Keratinocyte (primary cell): ENCODE data around the gene OLFM3. TPM values are rescaled to one million over a fixed set of nuclear protein-coding genes. Genes with fewer than 3 reads are reported as not detected.

Experiments used
- DNase-seq: peaks from one replicate; pipeline ENCODE4 v3.0.0-alpha.2; 2011; ENCODE audit warnings: low read depth, missing footprints, low spot score
- FAIRE-seq: peaks from 2 replicates; lab custom pipeline; 2011; peaks lifted over from hg19 to GRCh38; lab: Jason Lieb, UNC
- H2AFZ ChIP-seq: 2 replicates; pipeline ENCODE4 v1.6.0; 2012; ENCODE audit warnings: low read length, control low read depth, inconsistent platforms; ENCODE audit not compliant: control insufficient read depth
- H3K27ac ChIP-seq: 2 replicates; pipeline ENCODE4 v1.5.1; 2011; ENCODE audit warnings: low read length; ENCODE audit not compliant: control insufficient read depth, insufficient read depth
- H3K27me3 ChIP-seq: 3 replicates; pipeline ENCODE4 v1.6.0; 2011; ENCODE audit warnings: low read length; ENCODE audit not compliant: control insufficient read depth, insufficient read depth; ENCODE audit errors: extremely low read depth
- H3K36me3 ChIP-seq, 2 experiments: 2 replicates in 1 of 2; 3 replicates in 1 of 2; pipeline ENCODE4 v1.5.1; 2011; ENCODE audit warnings: low read length in 2 of 2, mild to moderate bottlenecking in 1 of 2; ENCODE audit not compliant: control insufficient read depth in 2 of 2, insufficient read depth in 2 of 2; ENCODE audit errors: extremely low read depth in 1 of 2
- H3K4me1 ChIP-seq: 3 replicates; pipeline ENCODE4 v1.5.1; 2011; ENCODE audit warnings: low read length; ENCODE audit not compliant: control insufficient read depth, insufficient read depth; ENCODE audit errors: extremely low read depth
- H3K4me2 ChIP-seq: 3 replicates; pipeline ENCODE4 v1.6.0; 2011; ENCODE audit warnings: low read depth, low read length; ENCODE audit not compliant: control insufficient read depth, insufficient read depth; ENCODE audit errors: extremely low read depth
- H3K4me3 ChIP-seq, 3 experiments: fragments of 200-600 bp in 1 of 3; sonication (generic) in 1 of 3; 2 replicates in 2 of 3; 3 replicates in 1 of 3; pipeline ENCODE4 v1.5.1; 2011 to 2016; ENCODE audit warnings: low read length in 3 of 3, mild to moderate bottlenecking in 3 of 3, control low read depth in 2 of 3, inconsistent platforms in 1 of 3, low read depth in 1 of 3, mixed read lengths in 1 of 3, mixed run types in 1 of 3, moderate library complexity in 1 of 3; ENCODE audit not compliant: control insufficient read depth in 2 of 3, insufficient read depth in 2 of 3; ENCODE audit errors: extremely low read depth in 1 of 3
- H3K79me2 ChIP-seq: 2 replicates; pipeline ENCODE4 v1.6.0; 2012; ENCODE audit warnings: low read length; ENCODE audit not compliant: control insufficient read depth, insufficient read depth
- H3K9ac ChIP-seq: 3 replicates; pipeline ENCODE4 v1.6.0; 2011; ENCODE audit warnings: low read length; ENCODE audit not compliant: control insufficient read depth, insufficient read depth; ENCODE audit errors: extremely low read depth
- H3K9me1 ChIP-seq: 3 replicates; pipeline ENCODE4 v1.6.0; 2011; ENCODE audit warnings: low read length; ENCODE audit not compliant: control insufficient read depth, insufficient read depth; ENCODE audit errors: extremely low read depth
- H3K9me3 ChIP-seq: 2 replicates; pipeline ENCODE4 v1.5.1; 2012; ENCODE audit warnings: low read depth, low read length; ENCODE audit not compliant: control insufficient read depth
- H4K20me1 ChIP-seq: 3 replicates; pipeline ENCODE4 v1.6.0; 2011; ENCODE audit warnings: low read length; ENCODE audit not compliant: control insufficient read depth, insufficient read depth; ENCODE audit errors: extremely low read depth
- CTCF ChIP-seq, 3 experiments: IDR thresholded peaks in 1 of 3; conservative IDR thresholded peaks in 1 of 3; optimal IDR thresholded peaks in 1 of 3; 2 replicates in 2 of 3; 3 replicates in 1 of 3; pipeline versions ENCODE3 to v1.5.1; 2011; ENCODE audit warnings: low read length in 3 of 3, mild to moderate bottlenecking in 3 of 3, moderate library complexity in 2 of 3, control low read depth in 1 of 3, inconsistent platforms in 1 of 3; ENCODE audit not compliant: insufficient read depth in 2 of 3; ENCODE audit errors: extremely low read depth in 1 of 3
- EZH2 ChIP-seq: IDR thresholded peaks from one replicate; pipeline ENCODE4 v1.6.1; 2012; ENCODE audit warnings: inconsistent platforms, mild to moderate bottlenecking, low read length, moderate library complexity
- dilution Hi-C: fragments of 300-500 bp; cut with MboI; formaldehyde crosslinking; loops from one replicate; pipeline ENCODE4 v1.7.0; 2020; ENCODE audit warnings: low sequenced_read_pairs; ENCODE audit not compliant: extremely low pct_ligation_motif_present
- polyA plus RNA-seq, 5 experiments: library from polyadenylated mRNA; depleted of rRNA in 3 of 5; stranded (reverse) in 3 of 5; stranded (forward) in 1 of 5; unstranded in 1 of 5; fragments of >200 nt; gene quantifications; 1 replicate in 1 of 5; 2 replicates in 3 of 5; 3 replicates in 1 of 5; pipeline versions ENCODE4 v1.2.1 to v1.2.3, GENCODE V29; 2011 to 2012; ENCODE audit warnings: missing spikeins in 2 of 5, low read depth in 1 of 5, low replicate concordance in 1 of 5

OLFM3 gene
- polyA plus RNA-seq, 1 donor (not counting 4 experiments of a cell fraction or from before 2014, with no cell fraction given): not detected

DNA sequence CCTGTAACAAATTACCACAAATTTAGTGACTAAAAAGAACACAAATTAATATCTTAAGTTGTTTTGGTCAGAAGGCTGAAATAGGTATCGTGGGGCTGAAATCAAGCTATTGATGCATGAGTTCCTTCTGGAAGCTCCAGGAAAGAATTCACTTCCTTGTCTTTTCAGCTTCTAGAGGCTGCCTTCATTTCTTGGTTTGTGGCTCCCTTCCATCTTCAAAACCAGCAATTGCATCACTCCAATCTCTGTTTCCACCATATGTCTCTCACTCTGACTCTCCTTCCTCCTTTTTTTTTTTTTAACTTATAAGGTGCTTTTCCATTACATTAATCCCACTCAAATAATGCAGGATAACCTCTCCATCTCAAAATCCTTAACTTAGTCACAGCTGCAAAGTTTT is 78.4 kb downstream of the OLFM3 start:
- DNase-seq: no peak
- Histone ChIP-seq H4K20me1 (no peaks in the 10 kb centered on the region), H3K9ac (no peak overlapping the region), H3K36me3 (no peaks in the 10 kb centered on the region), H2AFZ (no peak overlapping the region), H3K9me3 (no peaks in the 10 kb centered on the region), H3K27ac (no peak overlapping the region), H3K79me2 (no peaks in the 10 kb centered on the region), H3K4me1 (no peaks in the 10 kb centered on the region), H3K9me1 (no peaks in the 10 kb centered on the region), H3K27me3 (no peaks in the 10 kb centered on the region), H3K4me2 (no peak overlapping the region), H3K4me3 (no peak overlapping the region)
- dilution Hi-C loops: no loop called here
- TF ChIP-seq EZH2 (no peak), CTCF (optimal IDR thresholded peaks at IDR 0.05 in 1 of 3, IDR thresholded peaks at IDR 0.05 in 1 of 3, conservative IDR thresholded peaks at IDR 0.05 in 1 of 3; ENCODE audit: extremely low read depth in 1 of 3, insufficient read depth in 2 of 3, low read length in 3 of 3) (no peak)
- FAIRE-seq: no peak

DNA sequence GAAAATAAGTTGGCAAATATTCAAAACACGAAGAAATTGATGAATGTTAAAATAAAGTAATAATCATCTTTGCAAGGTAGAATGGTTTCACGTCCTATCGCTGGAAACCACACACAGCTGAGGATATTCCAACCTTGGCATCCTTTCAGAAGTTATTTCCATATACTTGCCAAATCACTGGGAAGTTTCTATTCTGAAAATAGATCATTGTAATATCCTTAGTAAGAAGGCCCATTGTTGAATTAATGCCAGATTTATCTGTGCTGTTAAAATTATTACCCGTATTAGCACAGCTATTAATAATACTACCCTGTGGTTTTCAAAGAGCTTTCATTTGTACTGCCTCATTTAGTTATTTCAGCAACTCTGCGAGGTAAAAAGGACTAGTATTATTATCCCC is 81.1 kb downstream of the OLFM3 start:
- H4K20me1 ChIP-seq: no peaks in the 10 kb centered on the region
- no peak overlapping the region for H3K4me2 ChIP-seq
- no peaks in the 10 kb centered on the region for H3K9me1 ChIP-seq
- no peaks in the 10 kb centered on the region for H3K9me3 ChIP-seq
- H3K27ac ChIP-seq: no peak overlapping the region
- H3K27me3 ChIP-seq: no peaks in the 10 kb centered on the region
- H3K36me3 ChIP-seq: no peaks in the 10 kb centered on the region
- DNase-seq (no peak), FAIRE-seq (no peak)
- no peak overlapping the region for H3K4me3 ChIP-seq
- H2AFZ ChIP-seq: no peak overlapping the region
- dilution Hi-C loops: no loop called here
- no peak overlapping the region for H3K9ac ChIP-seq
- TF ChIP-seq CTCF (optimal IDR thresholded peaks at IDR 0.05 in 1 of 3, IDR thresholded peaks at IDR 0.05 in 1 of 3, conservative IDR thresholded peaks at IDR 0.05 in 1 of 3; ENCODE audit: extremely low read depth in 1 of 3, insufficient read depth in 2 of 3, low read length in 3 of 3) (no peak), EZH2 (no peak)
- H3K79me2 ChIP-seq: no peaks in the 10 kb centered on the region
- H3K4me1 ChIP-seq: no peaks in the 10 kb centered on the region
